Measurements from ENCODE around the gene ACOX1. TPM values are rescaled to one million over a fixed set of nuclear protein-coding genes. Genes with fewer than 3 reads are reported as not detected.

Gene ACOX1
- total and polyA plus RNA-seq, 2 experiments from 2014 or later, result 36.0 to 93.6 TPM

DNA sequence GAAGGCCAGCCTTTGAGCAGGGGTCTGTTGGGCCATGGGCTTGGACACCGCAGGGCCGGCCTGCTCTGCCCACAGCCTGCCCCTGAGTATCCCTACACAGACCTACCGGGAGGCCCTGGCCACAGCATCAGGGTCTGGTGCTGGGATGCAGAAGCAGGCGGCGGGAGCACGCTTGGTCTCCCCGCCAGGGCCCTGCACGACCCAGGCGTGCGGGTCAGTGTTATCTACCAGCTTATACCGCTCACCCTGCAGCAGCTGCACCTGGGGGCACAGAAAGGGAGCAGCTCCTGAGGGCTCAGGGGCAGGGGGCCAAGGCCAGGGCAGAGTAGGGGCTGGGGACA is 39.3 kb upstream of the ACOX1 start:
- H3K79me2 ChIP-seq, result no peaks in the 10 kb centered on the region
- H2AFZ ChIP-seq, result no peak overlapping the region
- 90% methylated on average over 11 of the region's 11 CpGs for WGBS (ENCODE audit: low lambda C conversion rate, missing lambda C conversion rate)

GRCh38 chr17:76017481-76018339 is 38.7 kb upstream of the ACOX1 start:
- Histone ChIP-seq H2AFZ (no peak overlapping the region), H3K27ac (no peak overlapping the region), H3K9me3 (ENCODE audit: low read depth) (no peaks in the 10 kb centered on the region), H3K79me2 (no peaks in the 10 kb centered on the region), H3K4me2 (no peak overlapping the region), H3K36me3 (replicated peaks; ENCODE audit: insufficient read depth, low read depth) (no peaks in the 10 kb centered on the region), H3K9me2 (replicated peaks; ENCODE audit: insufficient read depth) (no peaks in the 10 kb centered on the region), H4K20me1 (ENCODE audit: insufficient read depth, poor library complexity, severe bottlenecking) (no peaks in the 10 kb centered on the region), H3K27me3 (no peaks in the 10 kb centered on the region), H3K4me1 (ENCODE audit: insufficient read depth) (peaks cover 7% of the 10 kb centered on the region), H3K4me3 (no peak overlapping the region)
- TF ChIP-seq, protein P1, sequence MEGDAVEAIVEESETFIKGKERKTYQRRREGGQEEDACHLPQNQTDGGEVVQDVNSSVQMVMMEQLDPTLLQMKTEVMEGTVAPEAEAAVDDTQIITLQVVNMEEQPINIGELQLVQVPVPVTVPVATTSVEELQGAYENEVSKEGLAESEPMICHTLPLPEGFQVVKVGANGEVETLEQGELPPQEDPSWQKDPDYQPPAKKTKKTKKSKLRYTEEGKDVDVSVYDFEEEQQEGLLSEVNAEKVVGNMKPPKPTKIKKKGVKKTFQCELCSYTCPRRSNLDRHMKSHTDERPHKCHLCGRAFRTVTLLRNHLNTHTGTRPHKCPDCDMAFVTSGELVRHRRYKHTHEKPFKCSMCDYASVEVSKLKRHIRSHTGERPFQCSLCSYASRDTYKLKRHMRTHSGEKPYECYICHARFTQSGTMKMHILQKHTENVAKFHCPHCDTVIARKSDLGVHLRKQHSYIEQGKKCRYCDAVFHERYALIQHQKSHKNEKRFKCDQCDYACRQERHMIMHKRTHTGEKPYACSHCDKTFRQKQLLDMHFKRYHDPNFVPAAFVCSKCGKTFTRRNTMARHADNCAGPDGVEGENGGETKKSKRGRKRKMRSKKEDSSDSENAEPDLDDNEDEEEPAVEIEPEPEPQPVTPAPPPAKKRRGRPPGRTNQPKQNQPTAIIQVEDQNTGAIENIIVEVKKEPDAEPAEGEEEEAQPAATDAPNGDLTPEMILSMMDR (IDR thresholded peaks at IDR 0.05; ENCODE audit: poor library complexity), result no peak
- no peak for TF ChIP-seq EZH2 (IDR thresholded peaks at IDR 0.05; ENCODE audit: borderline replicate concordance)
- no peak for TF ChIP-seq EZH2phosphoT487 (IDR thresholded peaks at IDR 0.05; ENCODE audit: low read depth, severe bottlenecking, unreplicated experiment)
- 95% methylated on average over 19 of the region's 21 CpGs for WGBS (ENCODE audit: low lambda C conversion rate, missing lambda C conversion rate)
- no peak for DNase-seq (ENCODE audit: low spot score)

More for the DNA sequence above, 39.3 kb upstream of the ACOX1 start:
- Histone ChIP-seq H3K4me1 (ENCODE audit: insufficient read depth) (peaks cover 7% of the 10 kb centered on the region), H3K4me3 (no peak overlapping the region), H3K27me3 (no peaks in the 10 kb centered on the region), H4K20me1 (ENCODE audit: insufficient read depth, poor library complexity, severe bottlenecking) (no peaks in the 10 kb centered on the region), H3K4me2 (no peak overlapping the region), H3K27ac (no peak overlapping the region), H3K9me2 (replicated peaks; ENCODE audit: insufficient read depth) (no peaks in the 10 kb centered on the region), H3K36me3 (replicated peaks; ENCODE audit: insufficient read depth, low read depth) (no peaks in the 10 kb centered on the region), H3K9me3 (ENCODE audit: low read depth) (no peaks in the 10 kb centered on the region)
- no peak for DNase-seq (ENCODE audit: low spot score)
- TF ChIP-seq EZH2phosphoT487 (IDR thresholded peaks at IDR 0.05; ENCODE audit: low read depth, severe bottlenecking, unreplicated experiment) (no peak), EZH2 (IDR thresholded peaks at IDR 0.05; ENCODE audit: borderline replicate concordance) (no peak)
- TF ChIP-seq, protein P1 (IDR thresholded peaks at IDR 0.05; ENCODE audit: poor library complexity), result no peak

DNA sequence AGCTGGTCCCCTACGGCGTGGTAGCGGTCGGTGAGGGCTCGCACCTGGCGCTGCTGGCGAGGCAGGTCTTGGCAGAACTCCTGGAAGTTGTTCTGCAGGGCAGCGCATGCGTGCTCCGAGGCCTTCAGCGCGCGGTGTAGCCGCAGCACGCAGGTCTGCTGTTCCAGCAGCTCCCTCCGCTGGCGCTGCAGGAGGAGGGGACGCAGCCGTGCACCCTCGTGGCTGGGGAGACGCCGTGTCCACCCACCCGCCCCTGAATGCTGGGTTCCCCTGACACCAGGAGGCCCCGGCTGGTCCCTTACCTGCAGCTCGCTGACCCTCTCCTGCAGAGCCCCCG is 35.9 kb upstream of the ACOX1 start:
- Histone ChIP-seq H3K9me2 (replicated peaks; ENCODE audit: insufficient read depth) (no peaks in the 10 kb centered on the region), H3K4me2 (no peak overlapping the region), H3K36me3 (replicated peaks; ENCODE audit: insufficient read depth, low read depth) (no peaks in the 10 kb centered on the region), H2AFZ (no peak overlapping the region), H3K27me3 (no peaks in the 10 kb centered on the region), H3K79me2 (no peaks in the 10 kb centered on the region), H3K27ac (no peak overlapping the region), H3K9me3 (ENCODE audit: low read depth) (no peaks in the 10 kb centered on the region), H3K4me1 (ENCODE audit: insufficient read depth) (peaks cover 7% of the 10 kb centered on the region), H3K4me3 (no peak overlapping the region), H4K20me1 (ENCODE audit: insufficient read depth, poor library complexity, severe bottlenecking) (no peaks in the 10 kb centered on the region)
- DNase-seq (ENCODE audit: low spot score), result no peak
- TF ChIP-seq, protein P1 (IDR thresholded peaks at IDR 0.05; ENCODE audit: poor library complexity), result no peak
- TF ChIP-seq EZH2 (IDR thresholded peaks at IDR 0.05; ENCODE audit: borderline replicate concordance), result no peak
- TF ChIP-seq EZH2phosphoT487 (IDR thresholded peaks at IDR 0.05; ENCODE audit: low read depth, severe bottlenecking, unreplicated experiment), result no peak
- 91% methylated on average over 24 of the region's 26 CpGs for WGBS (ENCODE audit: low lambda C conversion rate, missing lambda C conversion rate)

All from hepatocyte (in vitro differentiated cells).